K562 (cell line): ENCODE measurements around the gene ZNF275. TPM values are rescaled to one million over a fixed set of nuclear protein-coding genes. Genes with fewer than 3 reads are reported as not detected.

ENCODE experiments used
- ATAC-seq: fragments of 200-7000 bp; cut with Tn5 transposase; 3 replicates; pipeline ENCODE4 v1.9.1; 2020; ENCODE audit warnings: moderate library complexity
- BruUV-seq: library from RNA; stranded (reverse); fragments of 400-500 nt; replicated peaks from 2 replicates; lab custom pipeline; 2021; lab: Mats Ljungman, UMichigan
- CTCF ChIA-PET: fragments of 300-600 bp; formaldehyde crosslinking; extraction: SDS; loops from one replicate; lab custom pipeline; 2021; ENCODE audit warnings: low intra/inter-chr PET ratio; lab: Yijun Ruan, JAX
- POLR2A ChIA-PET: fragments of 300-600, 350-650 bp; sonication (Branson Sonifier 250); formaldehyde crosslinking; extraction: SDS; loops from one replicate; lab custom pipeline; 2021; ENCODE audit warnings: antibody characterized with exemption, inconsistent platforms; lab: Yijun Ruan, JAX
- DNase-seq, 4 experiments: peaks; one replicate each; pipeline versions ENCODE4 v3.0.0 to v3.0.0-alpha.2; 2011 to 2018; ENCODE audit warnings: low spot score in 3 of 4, mixed read lengths in 3 of 4; ENCODE audit errors: extremely low read depth in 1 of 4
- FAIRE-seq: peaks from 2 replicates; lab custom pipeline; 2011; peaks lifted over from hg19 to GRCh38; lab: Jason Lieb, UNC
- H2AFZ ChIP-seq: 2 replicates; pipeline ENCODE4 v1.6.0; 2011; ENCODE audit warnings: low read depth, low read length, control low read depth, inconsistent platforms
- H3K27ac ChIP-seq: fragments of 200-600 bp; 3 replicates; pipeline ENCODE4 v1.8.0; 2011; ENCODE audit warnings: low read depth, mild to moderate bottlenecking, control low read depth, inconsistent platforms, low read length, moderate library complexity, mixed read lengths; ENCODE audit errors: extremely low read depth
- H3K27me3 ChIP-seq, 2 experiments: fragments of 300-600 bp in 1 of 2; 2 replicates in 1 of 2; 3 replicates in 1 of 2; pipeline versions ENCODE4 v1.6.0 to v1.8.0; 2011; ENCODE audit warnings: inconsistent platforms in 2 of 2, low read length in 2 of 2, mild to moderate bottlenecking in 1 of 2, mixed read lengths in 1 of 2, moderate library complexity in 1 of 2; ENCODE audit not compliant: control insufficient read depth in 2 of 2, insufficient read depth in 2 of 2
- H3K36me3 ChIP-seq: fragments of 300-600 bp; 3 replicates; pipeline ENCODE4 v1.8.0; 2011; ENCODE audit warnings: mild to moderate bottlenecking, low read length, inconsistent platforms; ENCODE audit not compliant: control insufficient read depth, insufficient read depth
- H3K4me1 ChIP-seq, 2 experiments: fragments of 200-600 bp in 1 of 2; replicated peaks in 1 of 2; 2 replicates in 1 of 2; 3 replicates in 1 of 2; pipeline versions ENCODE4 v1.5.1 to v1.8.0; 2011; ENCODE audit warnings: inconsistent platforms in 2 of 2, low read length in 2 of 2, mild to moderate bottlenecking in 1 of 2, mixed read lengths in 1 of 2, moderate library complexity in 1 of 2; ENCODE audit not compliant: control insufficient read depth in 2 of 2, insufficient read depth in 2 of 2
- H3K4me2 ChIP-seq: 2 replicates; pipeline ENCODE4 v1.6.1; 2011; ENCODE audit warnings: low read length, control low read depth, inconsistent platforms, mixed read lengths; ENCODE audit not compliant: insufficient read depth
- H3K4me3 ChIP-seq: fragments of 200-600 bp; sonication (generic), shearing (Covaris generic); 2 replicates; pipeline ENCODE4 v1.5.1; 2016; ENCODE audit warnings: control low read depth, inconsistent platforms
- H3K79me2 ChIP-seq: fragments of 200-600 bp; 3 replicates; pipeline ENCODE4 v1.8.0; 2011; ENCODE audit warnings: low read length, inconsistent platforms; ENCODE audit not compliant: control insufficient read depth, insufficient read depth
- H3K9ac ChIP-seq, 2 experiments: 2 replicates each; pipeline versions ENCODE4 v1.6.0 to v1.6.1; 2011; ENCODE audit warnings: low read depth in 2 of 2, low read length in 2 of 2, control low read depth in 1 of 2, inconsistent platforms in 1 of 2, mild to moderate bottlenecking in 1 of 2, mixed read lengths in 1 of 2; ENCODE audit not compliant: insufficient read depth in 1 of 2
- H3K9me1 ChIP-seq: one replicate; pipeline ENCODE4 v1.6.0; 2011; ENCODE audit warnings: inconsistent platforms, mild to moderate bottlenecking, low read length, moderate library complexity; ENCODE audit not compliant: control insufficient read depth, insufficient read depth
- H3K9me3 ChIP-seq: replicated peaks from 2 replicates; pipeline ENCODE4 v1.5.1; 2011; ENCODE audit warnings: low read depth, low read length, inconsistent platforms; ENCODE audit not compliant: control insufficient read depth, insufficient read depth
- H4K20me1 ChIP-seq: replicated peaks from 2 replicates; pipeline ENCODE4 v1.6.1; 2011; ENCODE audit warnings: low read length, inconsistent platforms, mixed read lengths; ENCODE audit not compliant: control insufficient read depth, insufficient read depth
- CXXC5 ChIP-seq: fragments of 250-450 bp; sonication (Bioruptor Pico); IDR thresholded peaks from 2 replicates; pipeline ENCODE4 v1.8.0; 2022; ENCODE audit warnings: inconsistent platforms, mild to moderate bottlenecking, moderate library complexity
- TAF15 ChIP-seq: fragments of 200-400 bp; formaldehyde crosslinking; IDR thresholded peaks from 2 replicates; pipeline ENCODE4 v1.6.1; 2017; ENCODE audit warnings: mild to moderate bottlenecking, low read depth, low read length, moderate library complexity
- WGBS: fragments of 100-300 bp; shearing (Covaris generic); methylation state at CpG from one replicate; pipeline ENCODE4 v1.1.6; 2016; ENCODE audit warnings: low coverage, mixed read lengths; ENCODE audit not compliant: insufficient coverage; ENCODE audit errors: missing lambda C conversion rate; 5-methylcytosine and 5-hydroxymethylcytosine counted together
- in situ Hi-C: fragments of 300-500 bp; cut with MboI; formaldehyde crosslinking; loops from 4 replicates; pipeline ENCODE4 v1.15.0; 2018; ENCODE audit warnings: inconsistent platforms, mixed read lengths
- intact Hi-C: fragments of 100-400 bp; cut with micrococcal nuclease; formaldehyde crosslinking; loops from 2 replicates; pipeline ENCODE4 v1.14.2; 2022
- polyA plus RNA-seq, 8 experiments: library from polyadenylated mRNA; depleted of rRNA in 4 of 8; stranded (reverse) in 5 of 8; unstranded in 3 of 8; fragments of >200 nt; fragmentation: Nextera tagmentation in 2 of 8; fragmentation: Illumina TruSeq in 1 of 8; extraction: Ambion mirVana in 2 of 8; extraction: Trizol in 1 of 8; gene quantifications; 2 replicates each; pipeline versions ENCODE4 v1.2.1 to v1.2.3, GENCODE V29; 2011 to 2014; ENCODE audit warnings: inconsistent platforms in 1 of 8, missing spikeins in 1 of 8
- total RNA-seq, 7 experiments: library from RNA; depleted of rRNA in 6 of 7; stranded (reverse); fragments of >200 nt in 6 of 7; fragmentation: Illumina TruSeq in 2 of 7; extraction: Trizol in 2 of 7; gene quantifications; 2 replicates each; pipeline versions ENCODE4 v1.2.1 to v1.2.3, GENCODE V29; 2011 to 2021; ENCODE audit warnings: low replicate concordance in 1 of 7

Gene ZNF275
- total and polyA plus RNA-seq, 9 of the 15 experiments (the other 6 are each of a cell fraction or from before 2014, with no cell fraction given) = 2.1 to 19.1 (median 12.0) TPM

GRCh38 chrX:153380691-153381090, 46.7 kb downstream of the ZNF275 start:
- POLR2A ChIA-PET = interaction anchor here (1.5 kb wide), 1 partner anchor 15 kb away, joined by 5 read pairs; no protein-coding TSS in a partner anchor
- Histone ChIP-seq H3K27ac (peak overlapping the region; percentile 43; the same call in 2 of the 3 replicates), H3K79me2 (no peaks in the 10 kb centered on the region), H3K4me2 (peak overlapping the region; percentile 18; the same call in 1 of the 2 replicates), H3K9me1 (no peaks in the 10 kb centered on the region), H3K9ac (peak overlapping the region in 1 of 2 experiments; percentile 0; a peak in 1 of 4 replicates), H2AFZ (peak overlapping the region; percentile 70; the same call in 1 of the 2 replicates), H3K27me3 (no peaks in the 10 kb centered on the region; a peak in 1 of 5 replicates), H4K20me1 (no peaks in the 10 kb centered on the region), H3K4me3 (no peak overlapping the region), H3K4me1 (peaks cover 33% of the 10 kb centered on the region in 2 experiments), H3K36me3 (no peaks in the 10 kb centered on the region), H3K9me3 (peaks cover 6% of the 10 kb centered on the region; the same call in 1 of the 2 replicates)
- ATAC-seq (peak; percentile 19; the same call in 1 of the 3 replicates), FAIRE-seq (no peak), DNase-seq (peak in 1 of 4 experiments; percentile 15)
- CTCF ChIA-PET = no interaction called here
- in situ Hi-C loops (no loop called here), intact Hi-C loops (loop anchor here (5.0 kb wide), 1 partner anchor 43 kb away; no protein-coding TSS in a partner anchor)
- 55% methylated on average over 5 of the region's 9 CpGs for WGBS
- no TSS peak for BruUV-seq
- TF ChIP-seq CXXC5 (CRISPR knock-in tag) = 0 out of 2 replicates have a peak, but pooled peaks have one; percentile 3
- no peak for TF ChIP-seq TAF15
